H1 (cell line): ENCODE measurements around the gene ALDOC. TPM values are rescaled to one million over a fixed set of nuclear protein-coding genes. Genes with fewer than 3 reads are reported as not detected.

Source experiments
- ASH2L ChIP-seq: fragments of 200-600, 300-600 bp; sonication (generic); IDR thresholded peaks from one replicate; pipeline ENCODE4 v1.7.1; 2017; ENCODE audit warnings: low read length
- CTCF ChIP-seq, 3 experiments: IDR thresholded peaks; 1 replicate in 2 of 3; 2 replicates in 1 of 3; pipeline versions ENCODE4 v1.5.1 to v1.6.1; 2011; ENCODE audit warnings: low read length in 3 of 3, mild to moderate bottlenecking in 3 of 3, inconsistent platforms in 2 of 3, low read depth in 1 of 3, moderate library complexity in 1 of 3; ENCODE audit not compliant: insufficient read depth in 1 of 3; ENCODE audit errors: control extremely low read depth in 1 of 3
- PHF8 ChIP-seq: fragments of 200-600 bp; sonication (generic); conservative IDR thresholded peaks from 2 replicates; pipeline ENCODE4 v1.7.1; 2012; ENCODE audit warnings: low read depth, mild to moderate bottlenecking, inconsistent platforms, low read length, moderate library complexity
- POLR2A ChIP-seq, 2 experiments: IDR thresholded peaks; 1 replicate in 1 of 2; 2 replicates in 1 of 2; pipeline ENCODE4 v1.6.1; 2011; ENCODE audit warnings: low read depth in 2 of 2, low read length in 2 of 2, mild to moderate bottlenecking in 2 of 2; ENCODE audit errors: control extremely low read depth in 1 of 2
- POU5F1 ChIP-seq: IDR thresholded peaks from 2 replicates; pipeline ENCODE4 v1.6.1; 2011; ENCODE audit warnings: low read depth, mild to moderate bottlenecking, low read length, moderate library complexity
- SP1 ChIP-seq: IDR thresholded peaks from 2 replicates; pipeline ENCODE4 v1.6.1; 2011; ENCODE audit warnings: low read depth, low read length
- polyA plus RNA-seq, 7 experiments: library from polyadenylated mRNA; depleted of rRNA in 3 of 7; stranded (reverse) in 5 of 7; unstranded in 2 of 7; fragments of >200 nt in 5 of 7; fragments of 200-250 nt in 2 of 7; gene quantifications; 1 replicate in 5 of 7; 2 replicates in 1 of 7; 4 replicates in 1 of 7; pipeline versions ENCODE4 v1.2.1 to v1.2.3, GENCODE V29; 2011 to 2013; ENCODE audit warnings: missing spikeins in 2 of 7, mixed read lengths in 2 of 7
- total RNA-seq: library from RNA; stranded (reverse); fragmentation: NEBNext Ultra II Directional; extraction: Animal tissue kit (Norgen Biotek cat#: 25700); gene quantifications from 2 replicates; pipeline ENCODE4 v1.2.1, GENCODE V29; 2021

ALDOC gene
- total and polyA plus RNA-seq, 2 of the 8 experiments (the other 6 are each of a cell fraction or from before 2014, with no cell fraction given), result 51.6 to 103 TPM

GRCh38 chr17:28569446-28569845 is 7.2 kb downstream of the ALDOC start (continued):
- TF ChIP-seq SP1 (no peak), POU5F1 (no peak), ASH2L (no peak), PHF8 (no peak), CTCF (IDR thresholded peaks at IDR 0.05; ENCODE audit: control extremely low read depth in 1 of 3, insufficient read depth in 1 of 3, low read depth in 1 of 3, low read length in 3 of 3) (no peak), POLR2A (IDR thresholded peaks at IDR 0.05; ENCODE audit: control extremely low read depth in 1 of 2, low read depth in 2 of 2, low read length in 2 of 2) (no peak)
- TF ChIP-seq, all 59 proteins: peak for 0
